Thoracic aorta (tissue), 2 donors: ENCODE data around the gene TEFM. TPM values are rescaled to one million over a fixed set of nuclear protein-coding genes. Genes with fewer than 3 reads are reported as not detected.

ENCODE experiments used
- ATAC-seq: fragments of 150-250 bp; one replicate; pipeline ENCODE4 v1.8.0; 2017; ENCODE audit warnings: low read depth; ENCODE audit not compliant: insufficient number of reproducible peaks, low FRiP score
- DNase-seq: peaks from one replicate; pipeline ENCODE4 v3.0.0-alpha.2; 2020; ENCODE audit warnings: low spot score
- H3K27ac ChIP-seq, 2 donors: fragments of 200-600 bp; sonication (generic); 1 replicate in 1 of 2; 2 replicates in 1 of 2; pipeline ENCODE4 v1.5.1; 2016; ENCODE audit warnings: mild to moderate bottlenecking in 2 of 2, moderate library complexity in 2 of 2
- H3K27me3 ChIP-seq: fragments of 200-600 bp; sonication (generic); replicated peaks from 2 replicates; pipeline ENCODE4 v1.6.0; 2016; ENCODE audit warnings: mild to moderate bottlenecking; ENCODE audit not compliant: insufficient read depth
- H3K36me3 ChIP-seq: fragments of 200-600 bp; sonication (generic); one replicate; pipeline ENCODE4 v1.5.1; 2016
- H3K4me1 ChIP-seq, 2 donors: fragments of 200-600 bp; sonication (generic); 1 replicate in 1 of 2; 2 replicates in 1 of 2; pipeline versions ENCODE4 v1.5.1 to v1.6.0; 2016; ENCODE audit warnings: low read depth in 2 of 2, mild to moderate bottlenecking in 1 of 2; ENCODE audit not compliant: control insufficient read depth in 1 of 2
- H3K4me3 ChIP-seq: fragments of 200-600 bp; sonication (generic); 2 replicates; pipeline ENCODE4 v1.5.1; 2016; ENCODE audit warnings: mild to moderate bottlenecking
- H3K9me3 ChIP-seq: fragments of 200-600 bp; sonication (generic); 2 replicates; pipeline ENCODE4 v1.5.1; 2016
- total RNA-seq, 2 donors: library from RNA; depleted of rRNA; stranded (reverse); fragments of >200 nt; gene quantifications; one replicate each; pipeline versions ENCODE4 v1.1.0 to v1.2.3, GENCODE V29; 2016
- TF ChIP-seq, protein P1 (sequence below): fragments of 200-600 bp; sonication (generic); IDR thresholded peaks from one replicate; pipeline ENCODE4 v1.5.1; 2019; ENCODE audit warnings: antibody characterized with exemption

TEFM gene
- total RNA-seq, 2 donors from 2014 or later: 9.1 to 22.8 TPM

DNA sequence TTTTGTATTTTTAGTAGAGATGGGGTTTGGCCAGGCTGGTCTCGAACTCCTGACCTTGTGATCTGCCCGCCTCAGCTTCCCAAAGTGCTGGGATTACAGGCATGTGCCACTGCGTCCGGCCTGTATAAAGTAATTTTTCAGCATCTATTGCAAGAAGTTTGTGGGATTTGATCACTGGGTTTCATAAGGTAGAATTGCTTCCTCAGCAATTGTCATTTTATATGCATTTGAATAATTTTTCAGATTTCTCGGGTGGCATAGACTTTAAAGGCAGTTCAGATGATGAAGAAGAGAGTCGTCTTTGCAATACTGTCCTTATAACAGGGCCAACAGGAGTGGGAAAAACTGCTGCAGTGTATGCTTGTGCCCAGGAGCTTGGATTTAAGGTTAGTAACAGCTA is 37.0 kb downstream of the TEFM start:
- Histone ChIP-seq H3K36me3 (no peaks in the 10 kb centered on the region), H3K4me1 (no peaks in the 10 kb centered on the region), H3K4me3 (no peak overlapping the region), H3K9me3 (no peaks in the 10 kb centered on the region), H3K27ac (no peak overlapping the region), H3K27me3 (no peaks in the 10 kb centered on the region)
- no peak for ATAC-seq
- DNase-seq: no peak
- TF ChIP-seq, protein P1, sequence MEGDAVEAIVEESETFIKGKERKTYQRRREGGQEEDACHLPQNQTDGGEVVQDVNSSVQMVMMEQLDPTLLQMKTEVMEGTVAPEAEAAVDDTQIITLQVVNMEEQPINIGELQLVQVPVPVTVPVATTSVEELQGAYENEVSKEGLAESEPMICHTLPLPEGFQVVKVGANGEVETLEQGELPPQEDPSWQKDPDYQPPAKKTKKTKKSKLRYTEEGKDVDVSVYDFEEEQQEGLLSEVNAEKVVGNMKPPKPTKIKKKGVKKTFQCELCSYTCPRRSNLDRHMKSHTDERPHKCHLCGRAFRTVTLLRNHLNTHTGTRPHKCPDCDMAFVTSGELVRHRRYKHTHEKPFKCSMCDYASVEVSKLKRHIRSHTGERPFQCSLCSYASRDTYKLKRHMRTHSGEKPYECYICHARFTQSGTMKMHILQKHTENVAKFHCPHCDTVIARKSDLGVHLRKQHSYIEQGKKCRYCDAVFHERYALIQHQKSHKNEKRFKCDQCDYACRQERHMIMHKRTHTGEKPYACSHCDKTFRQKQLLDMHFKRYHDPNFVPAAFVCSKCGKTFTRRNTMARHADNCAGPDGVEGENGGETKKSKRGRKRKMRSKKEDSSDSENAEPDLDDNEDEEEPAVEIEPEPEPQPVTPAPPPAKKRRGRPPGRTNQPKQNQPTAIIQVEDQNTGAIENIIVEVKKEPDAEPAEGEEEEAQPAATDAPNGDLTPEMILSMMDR: no peak

DNA sequence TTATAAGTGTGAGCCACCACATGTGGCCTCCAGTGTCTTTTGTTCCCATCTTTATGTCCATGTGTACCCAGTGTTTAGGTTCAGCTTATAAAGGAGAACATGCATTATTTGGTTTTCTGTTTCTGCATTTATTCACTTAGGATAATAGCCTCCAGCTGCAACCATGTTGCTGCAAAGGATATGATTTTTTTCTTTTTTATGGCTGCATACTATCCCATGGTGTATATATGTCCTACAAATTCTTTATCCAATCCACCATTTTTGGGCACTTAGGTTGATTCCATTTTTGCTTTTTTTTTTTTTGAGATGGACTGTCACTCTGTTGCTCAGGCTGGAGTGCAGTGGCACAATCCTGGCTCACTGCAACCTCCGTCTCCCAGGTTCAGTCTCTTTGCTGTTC is 41.4 kb downstream of the TEFM start:
- TF ChIP-seq, protein P1: no peak
- Histone ChIP-seq H3K4me1 (no peaks in the 10 kb centered on the region), H3K36me3 (no peaks in the 10 kb centered on the region), H3K27me3 (no peaks in the 10 kb centered on the region), H3K4me3 (no peak overlapping the region), H3K9me3 (no peaks in the 10 kb centered on the region), H3K27ac (no peak overlapping the region)
- DNase-seq: no peak
- ATAC-seq: no peak

DNA sequence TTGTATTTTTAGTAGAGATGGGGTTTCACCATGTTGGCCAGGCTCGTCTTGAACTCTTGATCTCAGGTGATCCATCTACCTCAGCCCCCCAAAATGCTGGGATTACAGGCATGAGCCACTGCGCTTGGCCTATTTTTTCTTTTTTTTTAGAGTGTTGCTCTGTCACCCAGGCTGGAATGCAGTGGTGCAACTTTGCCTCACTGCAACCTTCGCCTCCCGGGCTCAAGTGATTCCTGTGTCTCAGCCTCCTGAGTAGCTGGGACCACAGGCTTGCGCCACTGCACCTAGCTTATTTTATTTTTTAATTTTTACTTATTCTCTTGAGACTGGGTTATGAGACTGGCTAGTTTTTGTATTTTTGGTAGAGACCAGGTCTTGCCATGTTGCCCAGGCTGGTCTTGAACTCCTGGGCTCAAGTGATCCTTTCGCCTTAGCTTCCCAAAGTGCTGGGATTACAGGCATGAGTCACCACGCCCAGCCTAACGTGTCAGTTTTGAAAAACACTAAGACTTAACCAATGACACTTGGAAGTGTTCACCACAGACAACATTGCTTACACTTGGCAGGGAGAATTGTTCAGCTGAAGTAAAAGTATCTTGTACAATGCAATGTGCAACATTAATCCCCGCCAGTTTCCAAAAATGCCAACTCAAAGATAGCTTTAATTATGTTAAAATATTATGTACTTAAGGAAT is 47.3 kb downstream of the TEFM start:
- no peaks in the 10 kb centered on the region for H3K4me1 ChIP-seq
- no peak overlapping the region for H3K27ac ChIP-seq
- no peak for DNase-seq
- H3K9me3 ChIP-seq: no peaks in the 10 kb centered on the region
- H3K27me3 ChIP-seq: no peaks in the 10 kb centered on the region
- no peak overlapping the region for H3K4me3 ChIP-seq
- no peaks in the 10 kb centered on the region for H3K36me3 ChIP-seq
- TF ChIP-seq, protein P1: no peak
- no peak for ATAC-seq

GRCh38 chr17:30854146-30854545 is 51.9 kb downstream of the TEFM start:
- TF ChIP-seq, protein P1: no peak
- Histone ChIP-seq H3K36me3 (no peaks in the 10 kb centered on the region), H3K9me3 (no peaks in the 10 kb centered on the region), H3K4me3 (no peak overlapping the region), H3K4me1 (no peaks in the 10 kb centered on the region), H3K27me3 (no peaks in the 10 kb centered on the region), H3K27ac (no peak overlapping the region)
- ATAC-seq (no peak), DNase-seq (no peak)

Other genes starting within 250 kb of the TEFM start
- 10 to 100 TPM; 13.0 to 16.4 TPM for gene CRLF3, start 81.5 kb downstream of the TEFM start, total RNA-seq
- 1 to 10 TPM in 1 of 2 donors, under 1 TPM in 1; 0.81 to 1.3 TPM for gene ATAD5, start 74.3 kb downstream of the TEFM start, total RNA-seq
- gene ADAP2, start 15.7 kb upstream of the TEFM start, total RNA-seq: 10 to 100 TPM; 38.3 to 69.2 TPM
- 10 to 100 TPM; 37.7 to 45.8 TPM for gene RNF135, start 64.8 kb upstream of the TEFM start, total RNA-seq
- gene NF1, start 188.7 kb upstream of the TEFM start, total RNA-seq: 100 to 1,000 TPM in 1 of 2 donors, 10 to 100 TPM in 1; 60.9 to 105 TPM